HPDE6-E6E7 (cell line): ENCODE measurements around the gene PRND.
"Not testable (repeated sequence)": the region's sequence is repeated elsewhere in the genome, so short reads cannot be mapped to it uniquely, and the experiment has no call there.

ENCODE experiments used
- DNase-seq: peaks from one replicate; pipeline ENCODE4 v3.0.0; 2011; ENCODE audit warnings: missing footprints; ENCODE audit errors: extremely low spot score

PRND gene

DNA sequence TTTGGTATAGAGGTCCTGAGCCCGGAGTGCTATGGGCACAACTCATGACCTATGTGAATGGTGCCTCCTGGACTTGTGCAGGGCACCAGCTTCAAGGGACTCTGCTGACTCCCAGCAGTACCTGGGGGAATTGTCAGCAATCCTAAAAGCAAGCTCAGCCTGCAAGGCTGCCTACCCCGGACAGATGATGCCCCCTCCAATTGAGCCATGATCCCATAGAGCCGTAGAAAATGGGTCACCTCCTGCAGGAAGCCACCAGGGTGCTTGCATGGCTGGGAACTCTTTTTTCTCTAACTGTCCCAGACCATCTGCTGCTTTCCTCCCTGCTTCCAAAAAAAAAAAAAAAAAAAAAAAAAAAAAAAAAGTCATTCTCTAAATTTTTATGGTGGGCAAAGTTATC is 12.9 kb upstream of the PRND start:
- no peak for DNase-seq

DNA sequence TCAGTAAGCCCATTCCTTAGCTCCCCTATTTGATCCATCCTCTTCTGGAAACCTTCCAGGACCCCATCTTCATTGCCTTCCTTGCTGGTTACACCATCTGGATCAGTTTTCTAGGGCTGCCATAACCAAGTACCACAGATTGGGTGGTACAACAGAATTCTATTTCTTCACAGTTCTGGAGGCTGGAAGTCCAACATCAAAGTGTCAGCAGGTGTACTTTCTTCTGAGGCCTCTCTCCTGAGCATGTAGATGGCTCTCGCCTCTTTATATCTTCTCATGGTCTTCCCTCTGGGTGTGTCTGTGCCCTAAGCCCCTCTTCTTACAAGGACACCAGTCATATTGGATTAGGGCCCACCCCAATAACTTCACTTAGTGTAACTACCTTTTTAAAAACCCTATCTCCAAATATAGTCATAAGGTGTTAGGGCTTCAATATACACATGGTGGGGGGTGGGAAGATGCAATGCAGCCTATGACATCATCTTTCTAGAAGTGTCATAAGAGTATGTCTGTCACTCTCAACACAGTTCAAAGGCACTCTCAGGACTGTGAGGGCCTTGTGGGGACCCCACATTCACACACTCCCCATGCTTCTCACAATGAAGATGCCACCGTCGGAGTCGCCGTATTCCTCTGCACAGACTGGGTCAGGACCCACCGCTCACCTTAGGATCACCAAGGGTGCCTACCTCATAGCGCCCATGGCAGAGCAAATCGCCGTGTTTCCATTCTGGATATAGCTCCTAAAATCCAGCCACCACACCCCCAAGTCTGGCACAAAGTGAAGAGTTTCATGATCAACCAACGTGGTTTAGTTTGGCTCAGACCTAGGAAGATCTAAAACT is 12.2 kb upstream of the PRND start:
- no peak for DNase-seq

DNA sequence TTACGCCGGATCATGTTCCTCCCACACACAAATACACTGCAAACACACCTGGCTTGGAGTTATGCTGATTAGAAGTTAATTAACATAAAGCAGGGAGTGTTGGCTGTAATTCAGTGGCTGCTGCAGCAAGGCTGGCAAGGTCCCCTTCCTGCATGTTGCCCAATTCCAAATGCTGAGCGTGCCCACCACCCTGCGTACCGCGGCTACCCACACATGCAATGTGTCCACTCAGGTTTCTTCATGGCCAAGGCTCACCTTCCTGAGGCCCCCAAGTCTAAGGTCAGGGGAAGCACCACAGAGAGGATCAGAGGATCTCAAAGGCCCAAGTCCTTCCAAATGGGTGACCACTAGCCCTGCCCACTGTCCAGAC is 11.6 kb upstream of the PRND start:
- DNase-seq: no peak

- DNase-seq: no peak
These were observed 10.2 kb upstream of the PRND start for GRCh38 chr20:4711511-4711910.

DNA sequence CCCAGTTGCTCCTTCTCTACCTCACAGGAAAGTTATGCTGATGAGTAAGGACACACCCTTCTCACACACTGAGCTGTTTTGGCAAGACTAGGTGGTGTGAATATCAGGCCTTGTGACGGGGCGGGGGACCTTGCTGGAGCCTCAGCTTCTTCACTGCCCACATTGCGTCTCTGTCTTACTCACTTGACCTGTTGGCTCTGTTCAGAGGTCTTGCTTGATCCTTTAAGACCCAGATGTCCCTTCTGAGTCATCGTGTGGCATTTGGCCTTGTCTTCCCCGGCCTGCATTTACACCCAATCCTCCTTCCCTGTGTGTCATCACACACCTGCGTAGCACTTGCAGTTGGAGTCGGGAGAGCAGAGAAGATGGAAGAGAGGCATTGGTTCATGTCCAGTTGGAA is 8.3 kb upstream of the PRND start:
- DNase-seq: peak; percentile 91

- DNase-seq: no peak
These were observed 6.9 kb upstream of the PRND start for GRCh38 chr20:4714818-4715217.

- no peak for DNase-seq
These were observed 3.7 kb upstream of the PRND start for GRCh38 chr20:4717816-4718570.

DNA sequence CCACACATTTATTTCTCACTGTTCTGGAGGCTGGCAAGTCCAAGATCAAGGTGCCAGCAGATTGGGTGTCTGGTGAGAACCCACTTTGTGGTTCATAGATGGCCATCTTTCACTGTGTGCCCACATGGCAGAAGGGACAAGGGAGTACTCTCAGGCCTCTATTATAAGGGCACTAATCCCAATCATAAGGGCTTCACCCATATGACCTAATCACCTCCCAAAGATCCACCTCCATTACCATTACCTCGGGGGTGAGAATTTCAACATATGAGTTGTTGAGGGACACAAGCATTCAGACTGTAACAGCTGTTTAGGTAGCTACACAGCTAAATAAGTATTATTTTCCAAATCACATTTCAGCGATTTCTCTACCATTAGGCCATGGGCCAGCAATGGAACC is 2.5 kb upstream of the PRND start:
- DNase-seq: no peak

- peak; percentile 86 for DNase-seq
These were observed 1.4 kb upstream of the PRND start for GRCh38 chr20:4720041-4720976.

- no peak for DNase-seq
These were observed 746 bp upstream of the PRND start for GRCh38 chr20:4720977-4721349.

DNA sequence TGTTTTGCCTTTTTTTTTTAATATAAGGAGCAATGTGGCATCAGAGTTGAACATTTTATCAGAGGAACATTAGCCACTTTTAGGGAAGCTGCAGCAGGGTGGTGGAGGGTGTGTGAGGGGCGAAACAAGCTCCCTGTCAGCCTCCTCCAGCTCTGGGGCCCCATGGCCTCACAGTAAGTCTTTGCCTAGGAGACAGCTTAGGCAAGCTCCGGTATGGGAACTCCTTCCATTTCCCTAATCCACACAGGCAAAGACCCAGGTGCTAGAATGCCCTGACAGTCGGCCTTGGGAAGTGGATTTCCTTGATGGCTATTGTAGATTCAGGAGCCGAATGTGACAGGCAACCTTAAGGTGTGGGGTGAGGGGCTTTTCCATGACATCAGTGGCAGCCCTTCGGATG is 862 bp downstream of the PRND start:
- DNase-seq: no peak

DNA sequence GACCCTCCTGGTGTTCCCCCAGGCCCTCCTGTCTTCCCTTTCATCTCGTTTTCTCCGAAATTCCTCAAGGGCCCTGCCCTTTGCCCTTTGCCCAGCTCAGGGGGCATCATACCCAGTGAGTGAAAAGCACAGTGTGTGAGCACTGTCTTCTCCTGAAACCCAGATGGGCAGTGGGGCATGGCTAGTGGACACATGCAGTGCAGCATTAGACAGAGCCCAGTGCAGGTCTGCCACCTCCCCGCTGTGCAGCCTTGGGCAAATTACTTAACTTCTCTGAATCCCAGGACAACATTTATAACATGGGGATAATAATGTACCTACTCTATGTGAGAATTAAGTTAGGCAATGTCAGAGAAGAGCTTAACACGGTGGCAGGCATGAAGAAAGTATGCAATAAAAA is 1.3 kb downstream of the PRND start:
- DNase-seq: no peak

GRCh38 chr20:4723553-4723952 is 1.8 kb downstream of the PRND start:
- DNase-seq: not testable (repeated sequence)

GRCh38 chr20:4724459-4725262 is 3.0 kb downstream of the PRND start:
- DNase-seq: no peak

DNA sequence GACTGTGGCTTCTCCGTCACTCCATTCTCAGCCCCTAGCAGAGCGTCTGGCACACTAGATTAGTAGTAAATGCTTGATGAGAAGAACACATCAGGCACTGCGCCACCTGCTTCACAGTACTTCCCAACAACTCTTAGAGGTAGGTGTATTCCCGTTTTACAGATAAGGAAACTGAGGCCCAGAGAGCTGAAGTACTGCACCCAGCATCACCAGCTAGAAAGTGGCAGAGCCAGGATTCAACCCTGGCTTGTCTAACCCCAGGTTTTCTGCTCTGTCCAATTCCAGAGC is 3.5 kb downstream of the PRND start:
- no peak for DNase-seq

GRCh38 chr20:4726710-4727397 is 5.1 kb downstream of the PRND start:
- no peak for DNase-seq

GRCh38 chr20:4728120-4728760 is 6.5 kb downstream of the PRND start:
- DNase-seq: no peak

GRCh38 chr20:4729265-4729664 is 7.6 kb downstream of the PRND start:
- DNase-seq: no peak

GRCh38 chr20:4730780-4731179 is 9.1 kb downstream of the PRND start:
- no peak for DNase-seq

- no peak for DNase-seq
These were observed 15.2 kb downstream of the PRND start for GRCh38 chr20:4736875-4737274.
